ENCODE measurements around the gene PLEKHB1.

- no peak for TF ChIP-seq POLR2AphosphoS5 (IDR thresholded peaks at IDR 0.05; ENCODE audit: low read depth, low read length)
- TF ChIP-seq TAF1 (IDR thresholded peaks at IDR 0.05; ENCODE audit: borderline replicate concordance, low read depth, low read length), result no peak
- no peak for TF ChIP-seq POLR2A (IDR thresholded peaks at IDR 0.05; ENCODE audit: low read depth, low read length)
Observed at GRCh38 chr11:73656985-73657384, 10.6 kb downstream of the PLEKHB1 start.

Measured in GM12892 (cell line).